HG02610 (cell line): ENCODE data around the gene CIBAR2.
"Not testable (repeated sequence)": the region's sequence is repeated elsewhere in the genome, so short reads cannot be mapped to it uniquely, and the experiment has no call there.

ENCODE experiments used
- ATAC-seq: cut with Tn5 transposase; IDR thresholded peaks from one replicate; pipeline ENCODE4 v1.9.1; 2021; ENCODE audit warnings: mild to moderate bottlenecking, moderate library complexity; ENCODE audit not compliant: unreplicated experiment

Gene CIBAR2

GRCh38 chr16:85128079-85128837 lies 16.0 kb upstream of the CIBAR2 start:
- ATAC-seq, result no peak

DNA sequence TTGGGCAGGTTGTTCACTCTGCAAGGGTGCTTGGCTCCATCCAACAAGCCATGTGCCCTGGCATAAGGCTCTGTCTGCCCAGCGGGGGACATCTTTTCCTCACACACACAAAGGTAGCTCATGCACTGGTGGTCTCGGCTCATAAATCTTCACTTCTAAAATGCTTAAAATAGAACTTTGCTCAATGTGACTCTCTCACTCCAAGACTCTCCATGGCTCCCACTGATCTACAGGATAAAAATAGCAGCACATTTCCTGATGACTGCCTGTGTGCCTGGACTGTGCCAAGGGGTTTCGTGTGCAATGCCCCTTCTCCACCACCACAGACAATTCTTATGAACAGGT lies 15.1 kb upstream of the CIBAR2 start:
- no peak for ATAC-seq

DNA sequence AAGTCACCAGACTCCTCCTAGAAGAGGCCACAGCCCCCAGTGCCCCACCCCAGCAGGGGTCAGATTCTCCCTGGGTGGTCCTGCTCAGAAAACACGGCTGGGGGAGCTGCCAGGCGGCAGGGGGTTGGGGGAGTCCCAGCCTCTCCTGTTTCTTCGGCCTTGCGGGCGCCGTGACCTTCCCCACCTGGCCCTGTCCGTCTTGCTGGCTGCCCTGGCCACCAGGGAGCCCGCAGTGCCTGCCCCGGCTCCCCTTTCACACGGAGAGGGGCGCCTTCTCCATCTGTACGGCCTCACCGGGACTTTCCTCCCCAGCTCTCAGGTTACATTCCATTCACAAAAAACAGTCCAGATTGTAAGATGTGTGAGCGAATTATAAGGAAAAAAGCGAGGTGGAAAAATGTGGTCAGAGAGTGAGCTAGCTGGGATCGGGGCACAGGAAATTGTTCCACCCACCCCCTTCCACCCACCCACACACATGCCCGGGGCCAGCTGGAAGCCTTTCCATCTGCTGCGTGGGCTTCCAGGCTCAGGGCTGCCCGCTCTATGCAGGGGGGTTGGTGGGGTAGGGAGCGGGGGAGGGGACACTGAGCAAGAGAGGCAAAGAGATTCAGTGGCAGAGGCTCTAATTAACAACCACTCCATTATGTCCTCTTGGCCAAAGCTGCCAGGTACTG lies 14.6 kb upstream of the CIBAR2 start:
- ATAC-seq, result no peak

DNA sequence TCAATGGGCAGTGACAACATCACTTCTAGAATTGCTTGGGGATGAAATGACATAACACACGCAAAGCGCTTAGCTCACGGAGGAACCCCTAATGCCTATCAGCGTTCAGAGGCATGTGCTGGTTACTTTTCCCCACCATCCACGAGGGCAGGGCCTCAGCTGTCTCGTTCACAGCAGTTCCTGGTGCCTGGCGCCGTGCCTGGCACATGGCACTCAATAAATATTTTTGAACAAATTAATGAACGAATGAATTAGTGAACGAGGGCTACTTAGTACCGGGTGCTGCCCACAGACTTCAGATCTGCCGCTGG lies 14.1 kb upstream of the CIBAR2 start:
- no peak for ATAC-seq

GRCh38 chr16:85125570-85126393 lies 13.5 kb upstream of the CIBAR2 start:
- no peak for ATAC-seq

DNA sequence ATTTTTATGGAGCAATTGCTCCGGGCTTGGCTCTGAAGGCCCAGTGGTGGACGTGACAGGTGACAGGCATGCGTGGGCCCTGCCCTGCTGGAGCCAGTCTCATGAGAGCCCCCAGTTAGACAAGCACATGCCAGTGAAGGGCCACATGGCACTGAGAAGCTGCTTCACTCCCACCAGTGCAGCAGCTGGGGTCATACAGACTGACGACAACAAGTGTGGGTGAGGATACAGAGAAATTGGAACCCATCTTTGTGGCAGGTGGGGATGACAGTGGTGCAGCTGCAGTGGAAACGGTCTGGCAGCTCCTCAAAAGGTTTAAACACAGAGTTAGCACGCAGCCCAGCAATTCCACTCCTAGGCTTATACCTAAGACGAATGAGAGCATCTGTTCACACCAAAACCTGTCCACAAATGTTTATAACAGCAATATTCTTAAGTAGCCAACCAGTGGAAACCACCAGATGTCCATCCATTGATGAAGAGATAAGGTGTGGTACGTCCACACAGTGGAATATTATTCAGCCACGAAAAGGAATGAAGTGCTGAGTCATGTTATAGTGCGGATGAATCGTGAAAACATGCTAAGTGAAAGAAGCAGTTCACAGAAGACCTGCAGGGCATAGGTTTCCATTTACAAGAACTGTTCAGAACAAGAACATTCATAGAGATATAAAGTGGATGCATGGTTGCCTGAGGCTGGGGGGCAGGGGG lies 12.5 kb upstream of the CIBAR2 start:
- ATAC-seq, result no peak

- no peak for ATAC-seq
Measured at GRCh38 chr16:85123891-85124635, 11.8 kb upstream of the CIBAR2 start.

DNA sequence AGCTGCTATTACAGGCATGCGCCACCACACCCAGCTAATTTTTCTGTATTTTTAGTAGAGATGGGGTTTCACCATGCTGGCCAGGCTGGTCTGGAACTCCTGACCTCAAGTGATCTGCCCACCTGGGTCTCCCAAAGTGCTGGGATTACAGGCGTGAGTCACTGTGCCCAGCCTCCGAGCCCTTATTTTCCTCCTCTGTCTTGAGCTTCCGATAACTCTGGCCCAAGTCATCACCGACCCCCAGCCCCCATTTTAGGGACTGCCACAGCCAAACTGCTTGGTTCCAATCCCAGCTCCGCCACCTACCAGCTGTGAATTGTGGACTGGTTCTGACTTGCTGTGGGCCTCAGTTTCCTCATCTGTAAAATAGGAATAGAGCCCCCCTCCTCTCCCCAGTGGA lies 11.2 kb upstream of the CIBAR2 start:
- not testable (repeated sequence) for ATAC-seq

DNA sequence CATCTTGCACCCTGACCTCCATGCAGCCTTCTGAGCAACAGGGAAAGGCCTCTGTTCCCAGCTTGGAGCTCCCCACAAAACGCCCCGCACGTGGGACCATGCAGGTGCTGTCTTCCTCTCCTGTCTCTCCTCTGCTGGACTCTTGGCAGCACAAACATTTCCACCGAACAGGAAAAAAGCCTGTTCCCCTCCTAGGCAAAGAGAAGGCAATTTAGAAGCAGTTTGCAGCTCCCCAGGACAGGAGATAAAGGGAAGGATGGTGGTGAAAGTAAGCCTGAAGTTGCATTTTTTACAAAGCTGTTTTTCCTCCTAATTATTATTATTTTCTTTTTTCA lies 7.7 kb upstream of the CIBAR2 start:
- no peak for ATAC-seq

DNA sequence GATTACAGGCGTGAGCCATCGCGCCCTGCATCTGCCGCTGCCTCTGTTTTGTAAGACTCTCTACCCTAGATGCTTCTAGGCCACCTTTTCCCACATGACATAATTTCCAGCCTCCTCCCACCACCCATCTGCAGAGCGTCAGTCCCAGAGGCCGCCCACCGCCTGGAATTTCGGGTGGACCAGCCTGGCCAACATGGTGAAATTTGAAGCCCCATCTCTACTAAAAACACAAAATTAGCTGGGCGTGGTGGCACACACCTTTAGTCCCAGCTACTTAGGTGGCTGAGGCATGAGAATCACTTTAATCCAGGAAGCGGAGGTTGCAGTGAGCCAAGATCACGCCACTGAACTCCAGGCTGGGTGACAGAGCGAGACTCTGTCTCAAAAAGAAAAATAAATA lies 5.1 kb upstream of the CIBAR2 start:
- no peak for ATAC-seq

- no peak for ATAC-seq
Measured at GRCh38 chr16:85114909-85115567, 2.8 kb upstream of the CIBAR2 start.

DNA sequence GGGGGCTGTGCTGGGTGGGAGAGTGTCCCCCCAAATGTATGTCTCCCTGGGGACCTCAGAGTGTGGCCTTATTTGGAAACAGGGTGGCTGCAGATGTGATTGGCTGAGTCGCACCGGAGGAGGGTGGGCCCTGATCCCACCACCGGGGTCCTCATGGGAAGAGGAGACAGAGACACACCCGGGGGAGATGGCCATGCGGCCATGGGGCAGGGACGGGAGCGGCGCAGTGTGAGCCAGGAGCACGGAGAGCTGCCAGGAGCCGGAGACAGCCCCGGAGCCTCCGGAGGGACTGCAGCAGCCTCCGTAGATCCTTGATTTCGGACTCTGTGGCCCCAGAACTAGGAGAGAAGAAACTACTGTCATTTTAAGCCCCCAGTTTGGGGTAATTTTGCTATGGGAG lies 1.6 kb upstream of the CIBAR2 start:
- ATAC-seq, result no peak

- no peak for ATAC-seq
Measured at GRCh38 chr16:85113168-85113733, 979 bp upstream of the CIBAR2 start.

GRCh38 chr16:85111184-85111583 lies 1.1 kb downstream of the CIBAR2 start:
- no peak for ATAC-seq

DNA sequence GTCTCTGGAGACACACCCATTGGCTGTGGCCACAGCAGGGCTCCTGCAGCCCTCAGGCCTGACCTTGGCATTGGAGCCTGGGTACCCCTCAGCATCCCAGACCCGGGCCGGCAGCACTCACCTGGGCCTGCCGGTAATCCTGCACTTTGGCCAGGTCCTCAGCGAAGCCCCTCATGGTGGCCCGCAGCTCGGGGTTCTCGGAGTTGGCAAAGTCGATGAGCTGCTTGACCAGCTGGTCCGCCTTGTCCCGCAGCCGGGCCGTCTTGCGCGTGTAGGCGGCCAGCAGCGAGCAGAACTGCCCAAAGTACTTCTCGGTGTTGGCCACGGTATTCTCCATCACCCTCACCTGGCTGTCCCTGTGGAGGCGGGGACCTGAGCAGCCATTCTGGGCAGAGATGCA lies 2.2 kb downstream of the CIBAR2 start:
- no peak for ATAC-seq

GRCh38 chr16:85107532-85107931 lies 4.7 kb downstream of the CIBAR2 start:
- ATAC-seq, result no peak

GRCh38 chr16:85107083-85107482 lies 5.2 kb downstream of the CIBAR2 start:
- ATAC-seq, result no peak

- ATAC-seq, result no peak
Measured at GRCh38 chr16:85105475-85105874, 6.8 kb downstream of the CIBAR2 start.

DNA sequence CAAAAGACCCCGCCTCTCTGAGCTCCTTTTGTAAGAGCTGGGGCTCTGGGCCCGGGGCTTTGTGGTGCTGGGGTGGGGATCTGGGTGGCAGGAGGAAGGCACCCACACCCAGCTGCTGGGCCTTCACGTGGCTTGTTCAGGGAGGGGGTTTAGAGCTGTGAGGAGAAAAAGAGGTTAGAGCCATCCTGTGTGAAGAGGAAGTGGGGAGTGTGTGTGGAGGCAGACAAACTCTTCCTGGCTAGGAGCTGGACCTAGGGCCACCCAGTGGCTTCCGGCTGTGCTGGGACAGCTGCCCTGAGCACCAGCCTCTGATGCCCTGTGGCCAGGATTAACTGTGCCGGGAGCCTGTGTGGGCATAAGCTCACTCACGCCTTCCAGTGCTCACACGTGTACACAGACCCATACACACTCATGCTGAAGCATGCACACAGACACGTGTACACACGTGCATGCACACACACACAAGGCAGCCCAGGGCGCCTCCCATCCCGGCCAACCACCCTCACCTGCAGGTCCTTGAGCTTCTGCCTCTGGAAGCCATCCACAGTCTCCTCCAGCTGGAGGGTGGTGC lies 7.4 kb downstream of the CIBAR2 start:
- ATAC-seq, result no peak

GRCh38 chr16:85104147-85104546 lies 8.1 kb downstream of the CIBAR2 start:
- no peak for ATAC-seq
